GM19035 (cell line): Measurements from ENCODE around the gene DHRS3.
"Not testable (repeated sequence)": the region's sequence is repeated elsewhere in the genome, so short reads cannot be mapped to it uniquely, and the experiment has no call there.

Experiments
- ATAC-seq: cut with Tn5 transposase; IDR thresholded peaks from one replicate; pipeline ENCODE4 v1.9.1; 2021; ENCODE audit not compliant: unreplicated experiment

DHRS3 gene

GRCh38 chr1:12540580-12541273 is 77.3 kb downstream of the DHRS3 start:
- no peak for ATAC-seq

GRCh38 chr1:12539705-12540579 is 78.1 kb downstream of the DHRS3 start:
- ATAC-seq, result no peak

- ATAC-seq, result no peak
These were observed 78.7 kb downstream of the DHRS3 start for GRCh38 chr1:12539320-12539704.

DNA sequence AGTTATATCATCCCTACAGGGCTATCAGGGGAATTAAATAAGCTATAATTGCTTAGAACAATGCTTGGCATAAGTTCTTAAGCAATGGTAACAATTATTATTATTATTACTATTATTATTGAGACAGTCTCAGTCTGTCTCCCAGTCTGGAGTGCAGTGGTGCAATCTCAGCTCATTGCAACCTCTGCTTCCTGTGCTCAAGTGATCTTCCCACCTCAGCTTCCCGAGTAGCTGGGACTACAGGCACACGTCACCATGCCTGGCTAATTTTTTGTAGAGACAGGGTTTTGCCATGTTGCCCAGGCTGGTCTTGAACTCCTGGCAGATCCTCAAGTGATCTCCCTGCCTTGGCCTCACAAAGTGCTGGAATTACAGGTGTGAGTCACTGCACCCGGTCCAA is 79.5 kb downstream of the DHRS3 start:
- ATAC-seq, result not testable (repeated sequence)

DNA sequence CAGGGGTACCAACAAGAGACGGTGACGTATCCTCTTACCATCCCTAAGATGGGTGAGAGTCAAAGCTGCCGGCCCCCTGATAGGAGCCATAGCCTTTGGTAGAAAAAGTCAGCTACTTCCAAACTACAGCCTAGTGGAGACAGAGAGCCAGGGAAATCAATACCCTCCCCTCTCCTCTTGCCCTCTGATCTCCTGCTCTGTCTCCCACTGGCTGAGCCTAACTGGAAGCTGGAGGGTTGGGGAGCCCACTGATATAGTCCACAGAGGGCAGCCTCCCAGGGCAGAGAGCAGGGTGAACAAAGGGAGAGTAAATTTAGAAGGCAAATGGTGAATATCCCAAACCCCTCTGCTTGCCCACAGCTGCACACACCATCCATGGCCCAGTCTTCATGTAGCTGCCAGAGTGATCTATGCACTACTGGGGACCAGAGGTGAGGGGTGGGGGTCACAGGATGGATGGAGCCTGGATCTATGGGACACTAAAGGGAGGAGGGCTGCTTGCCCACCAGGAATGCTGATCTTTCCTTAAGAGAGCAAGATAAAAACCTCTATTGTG is 80.0 kb downstream of the DHRS3 start:
- no peak for ATAC-seq

- ATAC-seq, result no peak
These were observed 80.7 kb downstream of the DHRS3 start for GRCh38 chr1:12537294-12537693.

GRCh38 chr1:12536023-12536639 is 81.9 kb downstream of the DHRS3 start:
- ATAC-seq, result no peak

- no peak for ATAC-seq
These were observed 85.3 kb downstream of the DHRS3 start for GRCh38 chr1:12532405-12533315.

GRCh38 chr1:12531179-12531499 is 86.9 kb downstream of the DHRS3 start:
- no peak for ATAC-seq

DNA sequence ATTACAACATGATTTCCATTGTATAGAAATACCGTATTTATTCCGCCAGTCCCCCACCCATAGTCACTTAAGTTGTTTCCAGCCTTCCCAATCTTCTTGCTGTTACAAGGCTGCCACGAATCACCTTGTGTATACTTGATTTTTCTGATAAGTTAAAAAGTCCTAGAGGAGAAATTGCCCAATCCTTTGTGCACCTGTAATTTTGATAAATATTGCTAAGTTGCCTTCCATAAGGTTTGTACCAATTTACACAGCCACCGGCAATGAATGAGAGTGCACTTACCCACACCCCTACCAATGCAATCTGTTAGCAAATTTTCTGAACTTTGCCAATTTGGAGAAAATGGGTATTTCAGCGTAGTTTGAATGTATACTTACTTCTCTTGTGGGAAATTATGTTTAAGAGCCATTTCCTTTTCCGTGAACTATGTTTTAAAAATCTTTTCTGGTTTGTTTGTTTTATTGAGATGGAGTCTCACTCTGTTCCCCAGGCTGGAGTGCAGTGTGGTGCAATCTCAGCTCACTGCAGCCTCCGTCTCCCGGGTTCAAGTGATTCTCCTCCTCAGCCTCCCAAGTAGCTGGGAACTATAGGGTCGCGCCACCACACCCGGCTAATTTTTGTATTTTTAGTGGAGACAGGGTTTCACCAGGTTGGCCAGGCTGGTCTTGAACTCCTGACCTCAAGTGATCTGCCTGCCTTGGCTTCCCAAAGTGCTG is 87.4 kb downstream of the DHRS3 start:
- ATAC-seq, result no peak

DNA sequence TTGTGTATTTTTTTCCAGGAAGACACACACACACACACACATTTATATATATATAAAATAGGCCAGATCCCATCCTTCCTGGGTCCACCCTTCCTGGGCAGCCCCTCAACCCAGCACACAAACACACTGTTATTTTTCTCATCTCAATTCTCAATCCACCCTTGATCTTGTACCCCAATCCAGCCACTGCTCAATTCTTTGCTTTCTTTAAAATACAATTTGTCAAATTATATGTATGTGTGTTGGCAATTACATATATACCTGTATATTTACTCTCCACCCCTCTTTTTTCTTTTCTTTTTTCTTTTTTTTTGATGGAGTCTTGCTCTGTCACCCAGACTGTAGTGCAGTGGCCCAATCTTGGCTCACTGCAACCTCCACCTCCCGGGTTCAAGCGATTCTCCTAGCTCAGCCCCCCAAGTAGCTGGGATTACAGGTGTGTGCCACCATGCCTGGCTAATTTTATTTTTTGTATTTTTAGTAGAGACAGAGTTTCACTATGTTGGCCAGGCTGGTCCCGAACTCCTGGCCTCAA is 88.3 kb downstream of the DHRS3 start:
- no peak for ATAC-seq

DNA sequence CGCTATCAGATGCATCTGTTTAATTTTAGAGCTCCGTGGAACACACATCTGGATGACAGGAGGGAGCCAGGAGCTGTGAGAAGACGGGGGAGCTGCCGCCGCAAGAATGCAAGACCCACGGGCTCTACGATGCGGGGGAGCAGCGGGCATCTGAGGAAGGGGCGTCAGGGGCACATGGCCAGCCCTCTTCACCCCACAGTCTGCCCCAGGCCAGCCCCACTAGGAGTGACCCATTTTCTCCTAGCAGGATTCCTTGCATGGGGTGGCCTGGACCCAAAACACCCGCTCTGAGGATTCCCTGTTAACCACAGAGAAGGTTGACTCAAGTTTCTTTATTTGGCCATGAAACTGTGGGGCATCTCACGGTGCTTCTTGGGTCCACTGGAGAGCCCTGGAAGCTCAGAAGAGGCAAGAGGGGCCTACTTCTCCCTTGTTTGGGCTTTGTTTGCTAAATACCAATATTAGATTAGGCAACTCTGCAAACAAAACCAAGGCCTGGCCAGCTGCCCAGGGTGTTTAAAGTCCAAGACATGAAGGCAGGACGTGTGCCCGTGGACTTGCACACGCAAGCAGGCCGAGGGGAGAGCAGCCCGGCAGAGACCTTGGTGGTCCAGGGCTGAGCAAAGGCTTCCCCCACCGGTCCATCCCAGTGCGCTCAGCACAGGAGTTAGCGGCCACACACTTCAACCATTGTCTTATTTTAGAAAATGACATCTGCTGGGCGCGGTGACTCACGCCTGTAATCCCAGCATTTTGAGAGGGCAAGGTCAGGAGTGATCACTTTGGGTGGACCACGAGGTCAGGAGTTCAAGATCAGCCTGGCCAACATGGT is 89.8 kb downstream of the DHRS3 start:
- no peak for ATAC-seq

DNA sequence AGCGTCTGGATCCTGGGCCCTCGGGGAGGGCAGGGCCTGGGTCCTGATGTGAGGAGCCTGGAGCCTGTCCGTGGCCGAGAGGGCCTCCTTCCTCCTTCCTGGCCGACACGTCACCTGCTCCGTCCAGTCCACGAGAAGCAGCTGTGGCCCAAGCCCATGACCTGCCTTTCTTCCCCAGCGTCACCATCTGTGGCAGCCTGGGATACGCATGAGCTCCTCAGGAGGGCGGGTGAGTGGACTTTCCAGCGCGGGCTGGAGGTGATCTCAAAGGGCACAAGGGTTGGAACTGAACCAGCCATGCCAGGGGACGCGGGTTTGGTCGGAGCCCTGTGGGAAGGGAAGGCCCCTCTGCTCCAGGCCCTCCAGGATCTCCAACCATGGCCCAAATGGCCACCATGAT is 90.4 kb downstream of the DHRS3 start:
- ATAC-seq, result no peak

GRCh38 chr1:12525311-12526181 is 92.5 kb downstream of the DHRS3 start:
- no peak for ATAC-seq

DNA sequence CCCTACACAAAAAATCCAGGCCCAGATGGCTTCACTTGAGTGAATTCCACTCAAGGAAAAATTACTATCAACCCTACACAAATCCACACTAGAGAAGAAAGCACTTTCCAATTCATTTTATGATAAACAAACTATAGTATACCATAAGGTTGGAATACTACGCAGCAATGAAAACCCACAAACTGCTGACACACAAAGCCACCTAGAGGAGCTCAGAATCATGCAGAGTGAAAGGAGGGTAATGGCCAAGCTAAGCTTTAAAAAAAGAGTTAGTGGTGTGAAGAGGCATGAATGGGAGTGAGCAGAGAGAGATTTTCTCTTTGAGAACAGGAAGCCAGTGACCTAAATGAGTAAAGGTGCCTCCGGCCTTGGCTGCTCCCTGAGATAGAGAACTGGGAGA is 93.7 kb downstream of the DHRS3 start:
- no peak for ATAC-seq

GRCh38 chr1:12522780-12523179 is 95.2 kb downstream of the DHRS3 start:
- ATAC-seq, result not testable (repeated sequence)

- ATAC-seq, result no peak
These were observed 96.9 kb downstream of the DHRS3 start for GRCh38 chr1:12521096-12521495.
